Body of pancreas (tissue), 4 donors: ENCODE results near the gene AZI2. TPM values are rescaled to one million over a fixed set of nuclear protein-coding genes. Genes with fewer than 3 reads are reported as not detected.
A peak's percentile ranks its signal among the peaks of the same experiment; 100 is the strongest.

Experiments used
- ATAC-seq: fragments of 150-250 bp; one replicate; pipeline ENCODE4 v1.9.1; 2016
- DNase-seq, 4 donors: peaks; one replicate each; pipeline ENCODE4 v3.0.0-alpha.2; 2019
- H3K27ac ChIP-seq, 4 donors: fragments of 200-600 bp; sonication (generic); 1 replicate in 3 of 4; 2 replicates in 1 of 4; pipeline versions ENCODE4 v1.5.1 to v1.6.1; 2016 to 2019; ENCODE audit warnings: mild to moderate bottlenecking in 1 of 4, mixed read lengths in 1 of 4, moderate library complexity in 1 of 4
- H3K27me3 ChIP-seq, 2 donors: fragments of 200-600 bp; sonication (generic); one replicate each; pipeline ENCODE4 v1.6.0; 2016; ENCODE audit warnings: mild to moderate bottlenecking in 1 of 2
- H3K36me3 ChIP-seq, 2 donors: fragments of 200-600 bp; sonication (generic); replicated peaks in 1 of 2; 2 replicates each; pipeline ENCODE4 v1.5.1; 2016; ENCODE audit warnings: low read depth in 2 of 2; ENCODE audit not compliant: insufficient read depth in 1 of 2
- H3K4me1 ChIP-seq: fragments of 200-600 bp; sonication (generic); one replicate; pipeline ENCODE4 v1.6.0; 2016
- H3K4me3 ChIP-seq, 2 donors: fragments of 200-600 bp; sonication (generic); 1 replicate in 1 of 2; 2 replicates in 1 of 2; pipeline ENCODE4 v1.5.1; 2016 to 2019
- H3K9me3 ChIP-seq, 3 donors: fragments of 200-600 bp; sonication (generic); 1 replicate in 2 of 3; 2 replicates in 1 of 3; pipeline ENCODE4 v1.5.1; 2016
- CTCF ChIP-seq, 7 experiments: fragments of 450-650 bp in 4 of 7; fragments of 200-600 bp in 3 of 7; sonication (generic) in 3 of 7; IDR thresholded peaks; one replicate each; pipeline ENCODE4 v1.5.1; 2016 to 2019; ENCODE audit warnings: antibody characterized with exemption in 7 of 7
- POLR2A ChIP-seq, 3 donors: fragments of 450-650 bp; IDR thresholded peaks; one replicate each; pipeline ENCODE4 v1.6.1; 2016; ENCODE audit warnings: antibody characterized with exemption in 3 of 3, mild to moderate bottlenecking in 2 of 3
- WGBS, 2 donors: methylation state at CpG; one replicate each; pipeline ENCODE4 v1.1.5; 2017; 5-methylcytosine and 5-hydroxymethylcytosine counted together
- intact Hi-C: fragments of 100-400 bp; cut with DNase I; formaldehyde crosslinking; loops from one replicate; pipeline ENCODE4 v1.15.1; 2023
- total RNA-seq, 2 donors: library from RNA; depleted of rRNA; stranded (reverse); fragments of >200 nt; gene quantifications; one replicate each; pipeline ENCODE4 v1.1.0, GENCODE V29; 2016

Gene AZI2
- total RNA-seq, 2 donors from 2014 or later: 31.3 to 31.6 TPM

GRCh38 chr3:28328188-28329151, 20.2 kb downstream of the AZI2 start:
- no peak overlapping the region for H3K4me3 ChIP-seq
- intact Hi-C loops: no loop called here
- H3K27me3 ChIP-seq: no peaks in the 10 kb centered on the region
- WGBS, 2 donors: 80 to 86% methylated on average over 4 of the region's 4 CpGs
- H3K4me1 ChIP-seq: no peaks in the 10 kb centered on the region
- DNase-seq (no peak), ATAC-seq (no peak)
- peaks cover 0 to 7% of the 10 kb centered on the region in 2 donors for H3K36me3 ChIP-seq
- H3K9me3 ChIP-seq: no peaks in the 10 kb centered on the region
- H3K27ac ChIP-seq: no peak overlapping the region
- TF ChIP-seq CTCF (IDR thresholded peaks at IDR 0.05) (peak in 6 of 7 experiments; percentile 53 to 74 (median 66)), POLR2A (IDR thresholded peaks at IDR 0.05) (no peak)

GRCh38 chr3:28326458-28326926, 22.1 kb downstream of the AZI2 start:
- intact Hi-C loops: no loop called here
- Histone ChIP-seq H3K4me1 (no peaks in the 10 kb centered on the region), H3K36me3 (peaks cover 0 to 7% of the 10 kb centered on the region in 2 donors), H3K4me3 (no peak overlapping the region), H3K27me3 (no peaks in the 10 kb centered on the region), H3K9me3 (no peaks in the 10 kb centered on the region), H3K27ac (no peak overlapping the region)
- TF ChIP-seq CTCF (IDR thresholded peaks at IDR 0.05) (no peak), POLR2A (IDR thresholded peaks at IDR 0.05) (no peak)
- ATAC-seq (no peak), DNase-seq (no peak)
- 60 to 77% methylated on average over 2 of the region's 2 CpGs for WGBS, 2 donors

GRCh38 chr3:28322464-28322863, 26.2 kb downstream of the AZI2 start:
- intact Hi-C loops: no loop called here
- DNase-seq (no peak), ATAC-seq (no peak)
- Histone ChIP-seq H3K9me3 (no peaks in the 10 kb centered on the region), H3K36me3 (peaks cover 0 to 7% of the 10 kb centered on the region in 2 donors), H3K27ac (no peak overlapping the region), H3K4me3 (no peak overlapping the region), H3K27me3 (no peaks in the 10 kb centered on the region), H3K4me1 (no peaks in the 10 kb centered on the region)
- 56 to 59% methylated on average over 1 of the region's 1 CpG for WGBS, 2 donors
- TF ChIP-seq CTCF (IDR thresholded peaks at IDR 0.05): no peak
- TF ChIP-seq POLR2A (IDR thresholded peaks at IDR 0.05): no peak

- H3K27me3 ChIP-seq: no peaks in the 10 kb centered on the region
- TF ChIP-seq CTCF (IDR thresholded peaks at IDR 0.05) (no peak), POLR2A (IDR thresholded peaks at IDR 0.05) (no peak)
- ATAC-seq (no peak), DNase-seq (no peak)
- no peak overlapping the region for H3K4me3 ChIP-seq
- no peaks in the 10 kb centered on the region for H3K4me1 ChIP-seq
- H3K36me3 ChIP-seq: peaks cover 0 to 7% of the 10 kb centered on the region in 2 donors
- intact Hi-C loops: no loop called here
- no peaks in the 10 kb centered on the region for H3K9me3 ChIP-seq
- no peak overlapping the region for H3K27ac ChIP-seq
Measured at GRCh38 chr3:28320981-28321380, 27.6 kb downstream of the AZI2 start.
